ENCODE measurements around the gene C22orf39. TPM values are rescaled to one million over a fixed set of nuclear protein-coding genes. Genes with fewer than 3 reads are reported as not detected.

Gene C22orf39, protein sequence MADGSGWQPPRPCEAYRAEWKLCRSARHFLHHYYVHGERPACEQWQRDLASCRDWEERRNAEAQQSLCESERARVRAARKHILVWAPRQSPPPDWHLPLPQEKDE
- 36.4 TPM for total RNA-seq
- long read RNA-seq, transcript C22orf39-203 (3 exons, 1,005 nt) = minor isoform, 17 of 114 reads
- long read RNA-seq, transcript C22orf39-202 (3 exons, 3,350 nt) = major isoform, 64 of 114 reads
- long read RNA-seq, partial matches to known transcripts = 11 of 114 reads
- long read RNA-seq, other reads (novel, unspliced or antisense) = 22 of 114 reads

GRCh38 chr22:19447330-19448075, at the start of gene C22orf39:
C22orf39 (minus strand) TSS chr22:19447711; CDS start chr22:19447688, 23 bp downstream.
- Histone ChIP-seq H3K4me1 (peaks cover 33% of the 10 kb centered on the region), H3K36me3 (peaks cover 39% of the 10 kb centered on the region), H3K4me3 (peak within 1 kb of the TSS; percentile 76), H3K27me3 (ENCODE audit: low read depth) (no peaks in the 10 kb centered on the region), H3K27ac (peak within 1 kb of the TSS; percentile 89), H3K9me3 (no peaks in the 10 kb centered on the region)
- TF ChIP-seq CTCF (IDR thresholded peaks at IDR 0.05) = no peak
- DNase-seq (peak; percentile 90), ATAC-seq (peak; percentile 96 to 98)
- intact Hi-C loops (cut with DNase I) = no loop called here

DNA sequence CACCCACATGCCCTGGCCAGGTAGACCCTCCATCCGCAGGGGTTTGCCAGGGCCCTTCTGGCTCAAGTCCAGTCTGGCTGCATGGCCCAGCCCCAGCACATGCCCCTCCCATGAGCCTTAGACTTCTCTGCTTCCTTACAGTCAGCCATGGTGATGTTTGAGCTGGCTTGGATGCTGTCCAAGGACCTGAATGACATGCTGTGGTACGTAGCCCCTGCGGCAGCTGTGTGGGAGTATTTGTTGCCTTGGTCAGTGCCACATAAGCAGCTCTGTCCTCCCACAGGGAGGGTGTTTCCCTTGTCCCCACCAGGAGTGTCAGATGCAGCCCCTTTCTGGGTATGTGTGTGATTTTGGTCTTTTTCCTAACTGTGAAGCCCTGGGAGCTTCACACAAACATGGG, 49.7 kb upstream of the C22orf39 start:
- Histone ChIP-seq H3K27ac (no peak overlapping the region), H3K36me3 (no peaks in the 10 kb centered on the region), H3K4me3 (no peak overlapping the region), H3K9me3 (no peaks in the 10 kb centered on the region), H3K4me1 (no peaks in the 10 kb centered on the region), H3K27me3 (ENCODE audit: low read depth) (no peaks in the 10 kb centered on the region)
- intact Hi-C loops (cut with DNase I) = loop anchor here (10.0 kb wide), 1 partner anchor 128 kb away; no protein-coding TSS in a partner anchor
- no peak for ATAC-seq
- no peak for DNase-seq
- TF ChIP-seq CTCF (IDR thresholded peaks at IDR 0.05) = no peak

- no peak overlapping the region for H3K27ac ChIP-seq
- no peak overlapping the region for H3K4me3 ChIP-seq
- DNase-seq = no peak
- no peaks in the 10 kb centered on the region for H3K36me3 ChIP-seq
- H3K27me3 ChIP-seq (ENCODE audit: low read depth) = no peaks in the 10 kb centered on the region
- H3K9me3 ChIP-seq = no peaks in the 10 kb centered on the region
- H3K4me1 ChIP-seq = no peaks in the 10 kb centered on the region
- no peak for ATAC-seq
- no peak for TF ChIP-seq CTCF (IDR thresholded peaks at IDR 0.05)
- intact Hi-C loops (cut with DNase I) = loop anchor here (10.0 kb wide), 1 partner anchor 129 kb away; no protein-coding TSS in a partner anchor
Measured at GRCh38 chr22:19496324-19496630, 48.8 kb upstream of the C22orf39 start.

GRCh38 chr22:19495562-19496323, 48.2 kb upstream of the C22orf39 start:
- Histone ChIP-seq H3K4me1 (no peaks in the 10 kb centered on the region), H3K27ac (no peak overlapping the region), H3K36me3 (no peaks in the 10 kb centered on the region), H3K4me3 (no peak overlapping the region), H3K9me3 (no peaks in the 10 kb centered on the region), H3K27me3 (ENCODE audit: low read depth) (no peaks in the 10 kb centered on the region)
- intact Hi-C loops (cut with DNase I) = loop anchor here (10.0 kb wide), 1 partner anchor 129 kb away; no protein-coding TSS in a partner anchor
- peak; percentile 36 for TF ChIP-seq CTCF (IDR thresholded peaks at IDR 0.05)
- no peak for DNase-seq
- no peak for ATAC-seq

GRCh38 chr22:19494676-19495173, 47.2 kb upstream of the C22orf39 start:
- H3K36me3 ChIP-seq = no peaks in the 10 kb centered on the region
- no peaks in the 10 kb centered on the region for H3K4me1 ChIP-seq
- H3K27ac ChIP-seq = no peak overlapping the region
- H3K27me3 ChIP-seq (ENCODE audit: low read depth) = no peaks in the 10 kb centered on the region
- TF ChIP-seq CTCF (IDR thresholded peaks at IDR 0.05) = no peak
- H3K4me3 ChIP-seq = no peak overlapping the region
- no peak for ATAC-seq
- H3K9me3 ChIP-seq = no peaks in the 10 kb centered on the region
- intact Hi-C loops (cut with DNase I) = loop anchor here (10.0 kb wide), 1 partner anchor 130 kb away; no protein-coding TSS in a partner anchor
- no peak for DNase-seq

Measured in lower lobe of right lung (tissue), 2 donors.